ENCODE measurements around the gene BAZ2B. TPM values are rescaled to one million over a fixed set of nuclear protein-coding genes. Genes with fewer than 3 reads are reported as not detected.

BAZ2B gene, protein sequence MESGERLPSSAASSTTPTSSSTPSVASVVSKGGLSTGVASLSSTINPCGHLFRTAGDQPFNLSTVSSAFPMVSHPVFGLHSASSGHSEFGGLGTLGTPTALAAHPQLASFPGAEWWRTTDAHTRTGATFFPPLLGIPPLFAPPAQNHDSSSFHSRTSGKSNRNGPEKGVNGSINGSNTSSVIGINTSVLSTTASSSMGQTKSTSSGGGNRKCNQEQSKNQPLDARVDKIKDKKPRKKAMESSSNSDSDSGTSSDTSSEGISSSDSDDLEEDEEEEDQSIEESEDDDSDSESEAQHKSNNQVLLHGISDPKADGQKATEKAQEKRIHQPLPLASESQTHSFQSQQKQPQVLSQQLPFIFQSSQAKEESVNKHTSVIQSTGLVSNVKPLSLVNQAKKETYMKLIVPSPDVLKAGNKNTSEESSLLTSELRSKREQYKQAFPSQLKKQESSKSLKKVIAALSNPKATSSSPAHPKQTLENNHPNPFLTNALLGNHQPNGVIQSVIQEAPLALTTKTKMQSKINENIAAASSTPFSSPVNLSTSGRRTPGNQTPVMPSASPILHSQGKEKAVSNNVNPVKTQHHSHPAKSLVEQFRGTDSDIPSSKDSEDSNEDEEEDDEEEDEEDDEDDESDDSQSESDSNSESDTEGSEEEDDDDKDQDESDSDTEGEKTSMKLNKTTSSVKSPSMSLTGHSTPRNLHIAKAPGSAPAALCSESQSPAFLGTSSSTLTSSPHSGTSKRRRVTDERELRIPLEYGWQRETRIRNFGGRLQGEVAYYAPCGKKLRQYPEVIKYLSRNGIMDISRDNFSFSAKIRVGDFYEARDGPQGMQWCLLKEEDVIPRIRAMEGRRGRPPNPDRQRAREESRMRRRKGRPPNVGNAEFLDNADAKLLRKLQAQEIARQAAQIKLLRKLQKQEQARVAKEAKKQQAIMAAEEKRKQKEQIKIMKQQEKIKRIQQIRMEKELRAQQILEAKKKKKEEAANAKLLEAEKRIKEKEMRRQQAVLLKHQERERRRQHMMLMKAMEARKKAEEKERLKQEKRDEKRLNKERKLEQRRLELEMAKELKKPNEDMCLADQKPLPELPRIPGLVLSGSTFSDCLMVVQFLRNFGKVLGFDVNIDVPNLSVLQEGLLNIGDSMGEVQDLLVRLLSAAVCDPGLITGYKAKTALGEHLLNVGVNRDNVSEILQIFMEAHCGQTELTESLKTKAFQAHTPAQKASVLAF (N-terminal part only)
- total RNA-seq = 100 to 1,000 TPM in 1 of 2 donors, 10 to 100 TPM in 1; 60.3 to 266 TPM
- polyA plus RNA-seq = 10 to 100 TPM; 18.3 to 18.8 TPM
- long read RNA-seq, donor 1, full-length matches to known transcripts = 1 of 1 reads
- long read RNA-seq, donor 1, partial matches to known transcripts = 0 of 1 reads
- long read RNA-seq, donor 1, other reads (novel, unspliced or antisense) = 0 of 1 reads
- long read RNA-seq, donor 2, partial matches to known transcripts = 0 of 2 reads
- long read RNA-seq, donor 2, other reads (novel, unspliced or antisense) = 0 of 2 reads
- long read RNA-seq, donor 3, partial matches to known transcripts = 0 of 2 reads
- long read RNA-seq, donor 3, other reads (novel, unspliced or antisense) = 0 of 2 reads
- long read RNA-seq, donor 4, full-length matches to known transcripts = 1 of 1 reads
- long read RNA-seq, donor 4, partial matches to known transcripts = 0 of 1 reads
- long read RNA-seq, donor 4, other reads (novel, unspliced or antisense) = 0 of 1 reads
- long read RNA-seq, donor 5, partial matches to known transcripts = 35 of 35 reads
- long read RNA-seq, donor 5, other reads (novel, unspliced or antisense) = 0 of 35 reads

DNA sequence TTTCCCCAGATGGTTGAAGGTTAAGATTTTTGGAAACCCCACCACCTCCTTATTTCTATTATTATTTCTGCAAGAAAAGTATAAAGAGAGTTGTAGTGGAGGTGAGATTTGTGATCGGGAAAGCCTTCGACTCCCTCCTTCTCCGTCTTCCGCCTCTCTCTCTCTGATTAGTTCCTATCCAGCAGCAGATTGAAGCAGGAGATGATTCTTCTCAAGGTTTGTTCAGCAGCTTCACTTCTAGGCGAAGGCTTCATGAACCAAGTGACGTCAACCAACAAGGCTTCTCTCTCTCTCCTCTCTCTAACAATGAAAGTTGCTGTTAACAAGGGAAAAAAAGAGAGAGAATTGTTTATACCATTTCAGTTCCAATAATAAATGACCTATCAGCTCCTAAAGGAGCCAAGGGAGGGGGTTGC, at the start of gene BAZ2B:
Gene BAZ2B, minus strand, starts transcription at position 263 of the 416 bp plus-strand sequence. CDS start 137,829 bp downstream, outside the sequence.
- ATAC-seq (ENCODE audit: insufficient read depth, low FRiP score) (peak; percentile 19), DNase-seq (peak; percentile 63 to 94 (median 93))
- H3K4me3 ChIP-seq = peak within 1 kb of the TSS; percentile 78
- peaks cover 0 to 49% (median 7%) of the 10 kb centered on the region in 5 donors for H3K4me1 ChIP-seq (ENCODE audit: control insufficient read depth in 5 of 5, insufficient read depth in 5 of 5, low read length in 5 of 5)
- no peak for TF ChIP-seq CTCF (IDR thresholded peaks at IDR 0.05; ENCODE audit: control extremely low read depth, extremely low read depth)
- no peaks in the 10 kb centered on the region for H3K9me3 ChIP-seq (ENCODE audit: control insufficient read depth in 4 of 4, insufficient read depth in 3 of 4, low read length in 3 of 4)
- WGBS, 2 donors = 0 to 5% methylated on average over 6 of the region's 6 CpGs
- H3K27me3 ChIP-seq (ENCODE audit: control insufficient read depth in 3 of 3, insufficient read depth in 3 of 3, low read length in 2 of 3) = no peaks in the 10 kb centered on the region
- H3K36me3 ChIP-seq (ENCODE audit: control insufficient read depth in 4 of 4, insufficient read depth in 4 of 4, low read length in 4 of 4) = peaks cover 0 to 6% (median 0%) of the 10 kb centered on the region in 4 donors
- peak within 1 kb of the TSS; percentile 92 to 99 for H3K27ac ChIP-seq (ENCODE audit: low read depth in 1 of 2, low read length in 1 of 2)
- H3K9ac ChIP-seq (ENCODE audit: insufficient read depth in 1 of 2, low read length in 2 of 2) = peak within 1 kb of the TSS; percentile 99 to 100

DNA sequence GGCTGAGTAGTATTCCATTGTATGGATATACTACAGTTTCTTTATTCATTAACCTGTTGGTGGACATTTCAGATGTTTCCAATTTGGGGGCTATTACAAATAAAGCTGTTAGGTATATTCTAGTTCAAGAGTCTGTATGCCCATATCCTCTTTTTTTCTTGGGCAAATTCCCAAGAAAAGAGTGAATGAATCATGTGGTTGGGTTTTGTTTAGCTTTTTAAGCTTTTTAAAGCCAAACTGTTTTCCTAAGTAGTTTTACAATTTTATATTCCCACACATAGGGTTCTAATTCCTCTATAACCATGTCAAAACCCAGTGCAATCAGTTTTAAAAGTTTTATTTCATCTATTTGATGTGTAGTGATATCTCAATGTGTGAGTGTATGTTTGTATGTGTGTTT, 44.9 kb upstream of the BAZ2B start:
- no peaks in the 10 kb centered on the region for H3K9me3 ChIP-seq (ENCODE audit: control insufficient read depth in 4 of 4, insufficient read depth in 3 of 4, low read length in 3 of 4)
- no peak overlapping the region for H3K9ac ChIP-seq (ENCODE audit: insufficient read depth in 1 of 2, low read length in 2 of 2)
- H3K4me1 ChIP-seq (ENCODE audit: control insufficient read depth in 5 of 5, insufficient read depth in 5 of 5, low read length in 5 of 5) = no peaks in the 10 kb centered on the region
- TF ChIP-seq CTCF (IDR thresholded peaks at IDR 0.05; ENCODE audit: control extremely low read depth, extremely low read depth) = no peak
- no peaks in the 10 kb centered on the region for H3K36me3 ChIP-seq (ENCODE audit: control insufficient read depth in 4 of 4, insufficient read depth in 4 of 4, low read length in 4 of 4)
- H3K4me3 ChIP-seq = no peak overlapping the region
- no peak overlapping the region for H3K27ac ChIP-seq (ENCODE audit: low read depth in 1 of 2, low read length in 1 of 2)
- H3K27me3 ChIP-seq (ENCODE audit: control insufficient read depth in 3 of 3, insufficient read depth in 3 of 3, low read length in 2 of 3) = no peaks in the 10 kb centered on the region
- DNase-seq (no peak), ATAC-seq (ENCODE audit: insufficient read depth, low FRiP score) (no peak)
